Skin of body (tissue), 2 donors: ENCODE data around the gene FAM163B. TPM values are rescaled to one million over a fixed set of nuclear protein-coding genes. Genes with fewer than 3 reads are reported as not detected.
A peak's percentile ranks its signal among the peaks of the same experiment; 100 is the strongest.

ENCODE experiments used
- DNase-seq: peaks from one replicate; lab custom pipeline; 2025; lab: John Stamatoyannopoulos, UW
- total RNA-seq: library from RNA; depleted of rRNA; stranded (reverse); fragments of >200 nt; gene quantifications from one replicate; pipeline ENCODE4 v1.2.3, GENCODE V29; 2014

The FAM163B gene
- total RNA-seq, 1 donor from 2014 or later: not detected

- no peak for DNase-seq
These were observed 9.6 kb downstream of the FAM163B start for GRCh38 chr9:133599470-133600173.

- DNase-seq: no peak
These were observed 10.2 kb downstream of the FAM163B start for GRCh38 chr9:133598978-133599377.

GRCh38 chr9:133597316-133597957 lies 11.8 kb downstream of the FAM163B start:
- DNase-seq: no peak

GRCh38 chr9:133595910-133596309 lies 13.3 kb downstream of the FAM163B start:
- DNase-seq: no peak

GRCh38 chr9:133594310-133594709 lies 14.9 kb downstream of the FAM163B start:
- DNase-seq: no peak

GRCh38 chr9:133593587-133594253 lies 15.5 kb downstream of the FAM163B start:
- DNase-seq: no peak

- no peak for DNase-seq
These were observed 16.3 kb downstream of the FAM163B start for GRCh38 chr9:133592731-133593409.

GRCh38 chr9:133591985-133592384 lies 17.2 kb downstream of the FAM163B start:
- DNase-seq: no peak

GRCh38 chr9:133591116-133591910 lies 17.9 kb downstream of the FAM163B start:
- no peak for DNase-seq

- DNase-seq: no peak
These were observed 18.8 kb downstream of the FAM163B start for GRCh38 chr9:133590231-133590855.

GRCh38 chr9:133589454-133590227 lies 19.5 kb downstream of the FAM163B start:
- no peak for DNase-seq

- DNase-seq: no peak
These were observed 21.7 kb downstream of the FAM163B start for GRCh38 chr9:133587466-133587865.

- no peak for DNase-seq
These were observed 22.1 kb downstream of the FAM163B start for GRCh38 chr9:133587051-133587450.

- DNase-seq: no peak
These were observed 23.5 kb downstream of the FAM163B start for GRCh38 chr9:133585481-133586351.

- peak; percentile 26 for DNase-seq
These were observed 24.4 kb downstream of the FAM163B start for GRCh38 chr9:133584559-133585476.

- DNase-seq: no peak
These were observed 25.0 kb downstream of the FAM163B start for GRCh38 chr9:133584167-133584558.

GRCh38 chr9:133583586-133583985 lies 25.6 kb downstream of the FAM163B start:
- DNase-seq: no peak

- DNase-seq: no peak
These were observed 26.1 kb downstream of the FAM163B start for GRCh38 chr9:133583111-133583510.
